CD4-positive, alpha-beta T cell treated with Interleukin-6 at 100 ng/mL for 8 hours (primary cell): ENCODE measurements around the gene TAF11L13.

Source experiments
- DNase-seq: peaks from one replicate; pipeline ENCODE4 v3.0.0-alpha.2; 2020; ENCODE audit warnings: mixed read lengths, low spot score

TAF11L13 gene

GRCh38 chr5:17679597-17680203 lies 47.8 kb downstream of the TAF11L13 start:
- DNase-seq: no peak

- no peak for DNase-seq
These were observed 48.8 kb downstream of the TAF11L13 start for GRCh38 chr5:17680737-17681136.
